ENCODE data around the gene TSLP.
A peak's percentile ranks its signal among the peaks of the same experiment; 100 is the strongest.

TSLP gene

GRCh38 chr5:111071413-111071812 lies at the start of gene TSLP:
Gene TSLP, plus strand, starts transcription at chr5:111071713. Its CDS starts 178 bp downstream, at chr5:111071891.
- no peak for DNase-seq

- DNase-seq = no peak
Measured at GRCh38 chr5:111022301-111022700, 49.2 kb upstream of the TSLP start.

- no peak for DNase-seq
Measured at GRCh38 chr5:111028865-111029264, 42.6 kb upstream of the TSLP start.

- DNase-seq = peak; percentile 36
Measured at GRCh38 chr5:111043712-111044506, 27.6 kb upstream of the TSLP start.

- DNase-seq = no peak
Measured at GRCh38 chr5:111058064-111058463, 13.4 kb upstream of the TSLP start.

GRCh38 chr5:111060169-111060568 lies 11.3 kb upstream of the TSLP start:
- no peak for DNase-seq

GRCh38 chr5:111061618-111062017 lies 9.9 kb upstream of the TSLP start:
- no peak for DNase-seq

- peak; percentile 10 for DNase-seq
Measured at GRCh38 chr5:111063709-111064322, 7.7 kb upstream of the TSLP start.

GRCh38 chr5:111066261-111066938 lies 5.1 kb upstream of the TSLP start:
- no peak for DNase-seq

GRCh38 chr5:111068213-111068612 lies 3.3 kb upstream of the TSLP start:
- DNase-seq = no peak

- no peak for DNase-seq
Measured at GRCh38 chr5:111069839-111070238, 1.7 kb upstream of the TSLP start.

GRCh38 chr5:111070272-111071134 lies 1.0 kb upstream of the TSLP start:
- DNase-seq = no peak

GRCh38 chr5:111072949-111073682 lies 1.6 kb downstream of the TSLP start:
- DNase-seq = peak; percentile 62

GRCh38 chr5:111074244-111074643 lies 2.7 kb downstream of the TSLP start:
- DNase-seq = no peak

- DNase-seq = no peak
Measured at GRCh38 chr5:111075520-111075919, 4.0 kb downstream of the TSLP start.

GRCh38 chr5:111076091-111076490 lies 4.6 kb downstream of the TSLP start:
- DNase-seq = no peak

- DNase-seq = no peak
Measured at GRCh38 chr5:111077678-111078077, 6.2 kb downstream of the TSLP start.

GRCh38 chr5:111079846-111080245 lies 8.3 kb downstream of the TSLP start:
- DNase-seq = no peak

- peak; percentile 8 for DNase-seq
Measured at GRCh38 chr5:111083323-111083722, 11.8 kb downstream of the TSLP start.

GRCh38 chr5:111092062-111092853 lies 20.7 kb downstream of the TSLP start, which contains the start of gene WDR36:
Gene WDR36, plus strand, starts transcription at chr5:111092348. Its CDS starts 109 bp downstream, at chr5:111092457.
- peak; percentile 73 for DNase-seq

- no peak for DNase-seq
Measured at GRCh38 chr5:111095982-111096381, 24.5 kb downstream of the TSLP start.
